SK-MEL-5 (cell line): ENCODE results near the gene FAM228B. TPM values are rescaled to one million over a fixed set of nuclear protein-coding genes. Genes with fewer than 3 reads are reported as not detected.
"Not testable (repeated sequence)": the region's sequence is repeated elsewhere in the genome, so short reads cannot be mapped to it uniquely, and the experiment has no call there.

Source experiments
- DNase-seq: peaks from one replicate; pipeline ENCODE4 v3.0.0-alpha.2; 2016; ENCODE audit warnings: low read depth, low spot score
- in situ Hi-C: cut with HindIII; loops from 2 replicates; pipeline ENCODE4 v1.10.0; 2016; ENCODE audit warnings: low sequenced_read_pairs, high pct_unique_total_duplicates, low pct_unique_long_range_greater_than_20kb
- total RNA-seq: library from RNA; depleted of rRNA; stranded (reverse); fragments of >200 nt; shearing (Covaris generic); gene quantifications from 2 replicates; pipeline ENCODE4 v1.2.3, GENCODE V29; 2014

Gene FAM228B
- total RNA-seq, 1 experiment from 2014 or later = 4.0 TPM

- in situ Hi-C loops, DNase-seq: not testable (repeated sequence)
These were observed 30.0 kb upstream of the FAM228B start for GRCh38 chr2:24093270-24093669.

- in situ Hi-C loops = not testable (repeated sequence)
These were observed 28.0 kb upstream of the FAM228B start for GRCh38 chr2:24095171-24095677.

GRCh38 chr2:24100732-24101131, 22.5 kb upstream of the FAM228B start:
- DNase-seq, in situ Hi-C loops: not testable (repeated sequence)

More at GRCh38 chr2:24095171-24095677, 28.0 kb upstream of the FAM228B start:
- DNase-seq = not testable (repeated sequence)

GRCh38 chr2:24101992-24102391, 21.3 kb upstream of the FAM228B start:
- in situ Hi-C loops = no loop called here

GRCh38 chr2:24102677-24103076, 20.6 kb upstream of the FAM228B start:
- DNase-seq = no peak
- in situ Hi-C loops = no loop called here

More at GRCh38 chr2:24101992-24102391, 21.3 kb upstream of the FAM228B start:
- DNase-seq = no peak

GRCh38 chr2:24104110-24104650, 19.1 kb upstream of the FAM228B start:
- no peak for DNase-seq
- in situ Hi-C loops = no loop called here

DNA sequence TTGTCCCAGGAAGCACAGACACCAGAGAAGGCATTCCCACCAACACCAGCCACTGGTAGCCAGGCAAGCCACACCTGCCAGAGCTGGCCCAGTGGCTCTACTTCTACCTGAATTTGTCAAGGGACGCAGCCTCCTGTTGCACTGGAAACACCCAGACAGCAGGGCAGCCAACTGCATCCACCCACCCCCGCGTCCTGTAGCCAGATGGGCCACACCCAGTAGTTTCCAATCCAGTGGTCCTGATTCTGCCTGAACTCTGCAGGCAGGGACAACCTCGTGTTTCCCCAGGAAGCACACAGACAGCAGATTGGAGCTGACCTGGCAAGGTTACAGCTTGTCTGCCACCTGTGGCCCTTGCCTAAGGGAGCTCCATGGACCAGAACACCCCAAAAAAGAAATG, 18.4 kb upstream of the FAM228B start:
- in situ Hi-C loops = no loop called here
- DNase-seq = no peak

DNA sequence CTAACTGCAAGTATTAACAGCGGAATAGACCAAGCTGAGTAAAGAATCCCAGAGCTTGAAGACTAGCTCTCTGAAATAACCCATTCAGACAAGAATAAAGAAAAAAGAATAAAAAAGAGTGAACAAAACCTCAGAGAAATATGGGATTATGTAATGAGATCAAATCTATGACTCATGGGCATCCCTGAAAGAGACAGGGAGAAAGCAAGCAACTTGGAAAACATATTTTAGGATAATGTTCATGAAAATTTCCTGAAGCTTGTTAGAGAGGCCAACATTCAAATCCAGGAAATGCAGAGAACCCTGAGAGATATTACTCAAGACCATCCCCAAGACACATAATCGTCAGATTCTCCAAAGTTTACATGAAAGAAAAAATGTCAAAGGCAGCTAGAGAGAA, 17.5 kb upstream of the FAM228B start:
- no peak for DNase-seq
- in situ Hi-C loops = no loop called here

GRCh38 chr2:24106786-24107185, 16.5 kb upstream of the FAM228B start:
- no peak for DNase-seq
- in situ Hi-C loops = no loop called here

GRCh38 chr2:24107336-24107735, 15.9 kb upstream of the FAM228B start:
- in situ Hi-C loops = no loop called here

GRCh38 chr2:24109431-24109830, 13.8 kb upstream of the FAM228B start:
- in situ Hi-C loops, DNase-seq: not testable (repeated sequence)

More at GRCh38 chr2:24107336-24107735, 15.9 kb upstream of the FAM228B start:
- no peak for DNase-seq

DNA sequence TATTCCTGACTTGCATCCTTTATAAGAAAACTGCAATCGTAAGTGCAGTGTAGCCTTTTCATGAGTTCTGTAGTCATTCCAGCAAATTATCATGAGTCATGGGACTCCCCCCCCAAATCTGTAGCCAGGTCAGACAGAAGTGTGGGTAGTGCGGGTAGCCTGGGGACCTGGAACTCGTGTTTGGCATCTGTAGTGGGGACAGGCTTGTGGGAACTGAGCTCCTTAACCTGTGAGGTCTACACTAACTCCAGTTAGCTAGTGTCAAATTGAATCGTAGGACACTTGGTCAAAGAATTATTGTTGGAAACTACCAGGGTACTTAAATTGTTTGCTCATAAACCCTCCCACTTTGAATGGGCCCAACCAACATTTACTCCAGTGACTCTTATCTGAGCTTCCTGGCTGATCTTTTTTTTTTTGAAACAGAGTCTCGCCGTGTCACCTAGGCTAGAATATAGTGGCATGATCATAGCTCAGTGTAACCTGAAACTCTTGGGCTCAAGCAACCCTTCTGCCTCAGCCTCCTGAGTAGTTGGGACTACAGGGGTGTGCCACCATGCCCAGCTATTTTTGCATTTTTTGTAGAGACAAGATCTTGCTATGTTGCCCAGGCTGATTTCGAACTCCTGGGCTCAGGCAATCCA, 12.5 kb upstream of the FAM228B start:
- in situ Hi-C loops = no loop called here
- DNase-seq = no peak

DNA sequence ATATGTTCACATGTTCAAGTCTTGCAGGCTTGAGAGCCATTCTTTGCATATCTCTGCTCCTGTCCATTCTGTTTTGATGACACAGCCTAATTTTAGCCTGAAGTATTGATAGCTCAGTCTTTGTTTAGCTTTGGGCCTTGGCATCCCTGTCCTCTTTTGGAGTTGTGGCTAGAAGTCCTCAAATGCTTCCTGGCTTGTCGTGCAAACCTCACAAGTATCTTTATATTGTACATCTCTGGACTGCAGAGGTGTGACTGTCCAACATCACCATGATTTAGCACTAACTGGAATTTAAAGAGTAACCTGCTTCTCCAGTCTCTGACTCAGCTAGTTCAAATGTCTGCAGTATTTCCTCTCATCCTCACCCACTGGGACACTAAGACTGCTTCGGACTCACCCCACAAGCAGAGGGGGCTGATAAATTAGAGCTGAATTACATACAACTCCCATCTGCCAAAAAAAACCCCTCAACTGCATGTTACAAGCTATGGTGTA, 11.8 kb upstream of the FAM228B start:
- DNase-seq = no peak
- in situ Hi-C loops = no loop called here

GRCh38 chr2:24115057-24115456, 8.2 kb upstream of the FAM228B start:
- no peak for DNase-seq
- in situ Hi-C loops = no loop called here

DNA sequence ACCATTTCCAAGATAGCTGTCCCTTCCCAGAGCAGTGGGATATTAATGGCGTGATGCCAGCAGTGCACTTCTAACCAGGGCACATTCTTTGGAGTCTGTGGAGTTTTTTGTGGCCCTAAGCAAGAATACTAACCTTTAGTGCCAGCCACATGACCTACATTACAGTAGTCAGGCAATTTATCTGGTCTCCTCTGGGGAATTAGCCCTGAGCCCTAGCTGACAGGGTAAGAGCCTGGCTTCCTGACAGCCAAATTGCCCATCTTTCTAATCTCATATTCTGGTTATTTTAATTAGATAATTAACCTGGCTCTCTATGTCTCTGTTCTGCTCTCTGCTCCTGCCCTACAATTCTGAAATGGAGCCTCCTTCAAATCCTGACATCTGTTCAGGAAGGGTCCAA, 5.4 kb upstream of the FAM228B start:
- DNase-seq = peak; percentile 89
- in situ Hi-C loops = no loop called here

GRCh38 chr2:24121066-24121465, 2.2 kb upstream of the FAM228B start:
- no peak for DNase-seq
- in situ Hi-C loops = no loop called here

- DNase-seq = no peak
- in situ Hi-C loops = no loop called here
These were observed 1.8 kb upstream of the FAM228B start for GRCh38 chr2:24121469-24121868.

DNA sequence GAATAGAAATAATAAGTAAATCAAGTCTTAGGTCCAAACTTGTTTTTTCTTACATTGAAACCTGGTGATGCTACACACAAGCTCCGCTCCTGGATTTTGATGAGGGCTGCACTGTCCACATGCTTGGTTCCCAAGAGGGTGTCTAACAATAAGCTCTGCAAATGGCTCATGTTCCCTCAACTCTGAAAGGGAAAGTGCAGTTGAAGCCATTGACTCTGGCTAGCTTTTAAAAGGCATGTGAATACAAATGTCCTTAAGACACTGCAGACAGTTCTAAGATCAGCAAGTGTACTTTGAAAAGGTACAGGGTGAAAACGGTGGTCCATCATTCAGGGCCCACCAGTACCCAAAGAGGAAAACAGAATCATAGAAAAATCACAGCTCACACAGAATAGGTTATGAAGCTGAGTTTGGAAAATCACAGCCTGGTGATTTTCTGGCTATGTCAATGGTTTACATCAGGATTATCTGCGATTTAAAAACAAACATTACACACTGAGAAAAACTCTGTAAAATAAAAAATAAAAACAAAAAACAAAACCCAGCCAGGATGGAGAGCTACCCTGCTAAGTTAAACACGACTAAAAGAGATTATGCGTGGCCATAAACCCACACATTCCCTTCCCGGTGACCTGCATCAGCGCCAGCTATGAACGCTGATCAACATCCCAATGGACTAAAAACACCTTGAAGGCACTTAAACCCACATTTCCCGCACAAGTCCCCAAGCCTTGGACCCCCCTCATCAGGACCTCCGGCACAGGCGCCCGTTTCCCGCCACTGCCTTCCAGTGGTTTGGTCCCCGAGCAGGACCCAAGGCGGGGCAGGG, 689 bp upstream of the FAM228B start:
- in situ Hi-C loops = no loop called here
- no peak for DNase-seq
